GM23338 (cell line): ENCODE measurements around the gene GPNMB. TPM values are rescaled to one million over a fixed set of nuclear protein-coding genes. Genes with fewer than 3 reads are reported as not detected.

Source experiments
- ATAC-seq: fragments of 200-7000 bp; cut with Tn5 transposase; 3 replicates; pipeline ENCODE4 v1.9.1; 2020
- DNase-seq: peaks from one replicate; pipeline ENCODE4 v3.0.0-alpha.2; 2015; ENCODE audit warnings: low spot score
- H2AFZ ChIP-seq: fragments of 200-600 bp; sonication (generic); 2 replicates; pipeline ENCODE4 v1.8.0; 2016; ENCODE audit warnings: antibody characterized with exemption, mild to moderate bottlenecking, moderate library complexity
- H3F3A ChIP-seq: fragments of 200-600 bp; sonication (generic); replicated peaks from 2 replicates; pipeline ENCODE4 v1.8.0; 2017; ENCODE audit warnings: antibody characterized with exemption, mixed run types, low read depth
- H3K27ac ChIP-seq: fragments of 200-600 bp; sonication (generic); 2 replicates; pipeline ENCODE4 v1.6.1; 2016; ENCODE audit warnings: low read depth
- H3K27me3 ChIP-seq: fragments of 200-600 bp; sonication (generic); 2 replicates; pipeline ENCODE4 v1.8.0; 2016; ENCODE audit warnings: mild to moderate bottlenecking, mixed run types, moderate library complexity; ENCODE audit not compliant: insufficient read depth
- H3K36me3 ChIP-seq: fragments of 200-600 bp; sonication (generic); 2 replicates; pipeline ENCODE4 v1.8.0; 2016; ENCODE audit warnings: mild to moderate bottlenecking; ENCODE audit not compliant: insufficient read depth
- H3K4me1 ChIP-seq: fragments of 200-600 bp; sonication (generic); 2 replicates; pipeline ENCODE4 v1.8.0; 2016; ENCODE audit warnings: mild to moderate bottlenecking, moderate library complexity; ENCODE audit not compliant: insufficient read depth
- H3K4me2 ChIP-seq: fragments of 200-600 bp; sonication (generic); 2 replicates; pipeline ENCODE4 v1.7.1; 2017; ENCODE audit warnings: mixed run types
- H3K4me3 ChIP-seq: fragments of 200-600 bp; sonication (generic); 2 replicates; pipeline ENCODE4 v1.6.1; 2016; ENCODE audit warnings: mixed run types
- H3K79me2 ChIP-seq: fragments of 200-600 bp; sonication (generic); replicated peaks from 2 replicates; pipeline ENCODE4 v1.8.0; 2017; ENCODE audit warnings: mild to moderate bottlenecking; ENCODE audit not compliant: insufficient read depth
- H3K9me2 ChIP-seq: fragments of 200-600 bp; sonication (generic); 2 replicates; pipeline ENCODE4 v1.8.0; 2017; ENCODE audit not compliant: insufficient read depth
- H4K20me1 ChIP-seq: fragments of 200-600 bp; sonication (generic); replicated peaks from 2 replicates; pipeline ENCODE4 v1.8.0; 2017; ENCODE audit warnings: mild to moderate bottlenecking; ENCODE audit not compliant: insufficient read depth
- H3K27ac Mint-ChIP-seq: 2 replicates; pipeline ENCODE4 v1.8.0; 2020; ENCODE audit warnings: inconsistent platforms, mild to moderate bottlenecking, moderate library complexity, mixed read lengths
- H3K27me3 Mint-ChIP-seq: 3 replicates; pipeline ENCODE4 v1.8.0; 2022; ENCODE audit warnings: low read depth, mild to moderate bottlenecking, moderate library complexity, mixed read lengths, inconsistent platforms; ENCODE audit not compliant: insufficient read depth, poor library complexity
- H3K36me3 Mint-ChIP-seq: 3 replicates; pipeline ENCODE4 v1.8.0; 2021; ENCODE audit warnings: low read depth, mild to moderate bottlenecking, inconsistent platforms, moderate library complexity, mixed read lengths
- H3K4me1 Mint-ChIP-seq: 3 replicates; pipeline ENCODE4 v1.8.0; 2020; ENCODE audit warnings: mild to moderate bottlenecking, inconsistent platforms, mixed read lengths
- H3K4me3 Mint-ChIP-seq: 3 replicates; pipeline ENCODE4 v1.8.0; 2021; ENCODE audit warnings: moderate library complexity, mild to moderate bottlenecking, inconsistent platforms, mixed read lengths
- H3K9me3 Mint-ChIP-seq: 3 replicates; pipeline ENCODE4 v1.8.0; 2020; ENCODE audit warnings: moderate library complexity, mild to moderate bottlenecking, inconsistent platforms, mixed read lengths
- CREB1 ChIP-seq: fragments of 250-450 bp; sonication (Bioruptor Pico); IDR thresholded peaks from 2 replicates; pipeline ENCODE4 v1.5.0; 2020; ENCODE audit warnings: low read depth, mild to moderate bottlenecking, moderate library complexity
- EZH2 ChIP-seq: fragments of 200-600 bp; sonication (generic); IDR thresholded peaks from one replicate; pipeline ENCODE4 v1.8.0; 2017; ENCODE audit warnings: antibody characterized with exemption, mild to moderate bottlenecking, low read depth; ENCODE audit not compliant: unreplicated experiment
- JUNB ChIP-seq: IDR thresholded peaks from one replicate; pipeline ENCODE4 v1.6.1; 2016; ENCODE audit warnings: antibody characterized with exemption; ENCODE audit not compliant: unreplicated experiment
- POLR2AphosphoS5 ChIP-seq: IDR thresholded peaks from 2 replicates; pipeline ENCODE4 v1.6.1; 2016; ENCODE audit warnings: antibody characterized with exemption, low read depth
- ZNF114 ChIP-seq: fragments of 250-450 bp; sonication (Bioruptor Pico); IDR thresholded peaks from 2 replicates; pipeline ENCODE4 v1.5.0; 2020; ENCODE audit warnings: mild to moderate bottlenecking, moderate library complexity
- ZNF462 ChIP-seq: fragments of 250-450 bp; sonication (Bioruptor Pico); IDR thresholded peaks from 2 replicates; pipeline ENCODE4 v1.5.0; 2020; ENCODE audit warnings: mild to moderate bottlenecking, moderate library complexity
- polyA plus RNA-seq: library from polyadenylated mRNA; unstranded; fragments of >200 nt; fragmentation: Nextera tagmentation; extraction: Ambion mirVana; gene quantifications from 2 replicates; pipeline ENCODE4 v1.2.1, GENCODE V29; 2016
- total RNA-seq: library from RNA; depleted of rRNA; stranded (reverse); fragments of >200 nt; shearing (Covaris generic); gene quantifications from 2 replicates; pipeline ENCODE4 v1.2.3, GENCODE V29; 2014

The GPNMB gene
- total and polyA plus RNA-seq, 2 experiments from 2014 or later = 0.76 to 1.2 TPM

DNA sequence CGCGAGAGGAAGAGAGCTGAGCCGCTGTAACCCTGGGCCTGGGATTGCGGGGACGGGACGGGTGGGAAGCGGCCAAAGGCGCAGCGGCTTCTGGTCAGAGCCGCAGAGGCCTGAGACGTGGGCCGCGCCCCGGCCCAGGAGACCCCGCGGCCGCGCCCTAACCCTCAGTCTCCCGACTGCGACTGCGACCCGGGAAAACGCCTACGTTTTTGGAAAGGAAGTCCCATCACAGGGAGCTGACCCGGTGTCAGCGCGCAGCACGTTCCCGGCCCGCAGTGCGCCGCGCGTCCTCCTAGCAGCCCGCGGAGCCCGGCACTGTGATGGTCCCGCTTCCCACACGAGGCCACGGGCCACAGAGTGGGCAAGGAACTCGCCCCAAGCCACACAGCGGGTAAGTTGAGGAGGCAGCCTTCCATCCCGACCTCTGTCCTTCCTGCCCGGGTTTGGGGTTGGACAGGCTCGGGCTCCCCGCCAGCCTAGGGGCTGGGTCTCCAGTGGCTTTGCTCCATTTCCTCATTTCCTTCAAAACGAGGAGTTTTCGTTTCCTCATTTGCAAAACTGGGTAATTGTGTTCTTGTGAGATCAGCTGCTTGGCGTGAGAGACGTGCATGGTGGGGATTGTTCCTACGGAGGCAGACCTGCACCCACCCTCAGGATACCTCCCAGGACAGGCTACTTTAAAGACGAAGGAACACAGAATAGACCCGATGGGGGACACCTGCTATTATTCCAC, 1.2 kb downstream of the GPNMB start:
- Mint-ChIP-seq H3K27me3 (peaks cover 6% of the 10 kb centered on the region), H3K36me3 (no peaks in the 10 kb centered on the region), H3K4me1 (peaks cover 10% of the 10 kb centered on the region), H3K27ac (no peak overlapping the region), H3K4me3 (peak overlapping the region; percentile 66), H3K9me3 (peaks cover 5% of the 10 kb centered on the region; the same call in 1 of the 3 replicates)
- H3K27ac ChIP-seq = no peak overlapping the region
- H3K9me2 ChIP-seq = peaks cover 6% of the 10 kb centered on the region; the same call in 1 of the 2 replicates
- H4K20me1 ChIP-seq = no peaks in the 10 kb centered on the region
- H3K4me3 ChIP-seq = peak overlapping the region; percentile 63
- ATAC-seq (peak; percentile 89), DNase-seq (peak; percentile 65)
- peaks cover 17% of the 10 kb centered on the region for H3K4me1 ChIP-seq
- peak overlapping the region; percentile 86 for H3K4me2 ChIP-seq
- H3K79me2 ChIP-seq = no peaks in the 10 kb centered on the region
- H2AFZ ChIP-seq = peak overlapping the region; percentile 100
- H3F3A ChIP-seq = peaks cover 7% of the 10 kb centered on the region; the same call in 1 of the 2 replicates
- TF ChIP-seq POLR2AphosphoS5 (peak; percentile 34; the same call in 1 of the 2 replicates), ZNF114 (CRISPR knock-in tag) (no peak), EZH2 (peak; percentile 29), JUNB (no peak), CREB1 (no peak), ZNF462 (CRISPR knock-in tag) (no peak)
- no peaks in the 10 kb centered on the region for H3K36me3 ChIP-seq
- H3K27me3 ChIP-seq = peaks cover 30% of the 10 kb centered on the region
